Naive B cell (primary cell): ENCODE data around the gene MT1H. TPM values are rescaled to one million over a fixed set of nuclear protein-coding genes. Genes with fewer than 3 reads are reported as not detected.
"Not testable (repeated sequence)": the region's sequence is repeated elsewhere in the genome, so short reads cannot be mapped to it uniquely, and the experiment has no call there.

ENCODE experiments used
- ATAC-seq, 2 donors: fragments of 150-1000 bp; cut with Tn5 transposase; 2 replicates each; pipeline ENCODE4 v1.10.0; 2021; ENCODE audit warnings: low read depth in 2 of 2, mild to moderate bottlenecking in 2 of 2, moderate library complexity in 2 of 2
- DNase-seq: peaks from one replicate; pipeline ENCODE4 v3.0.0; 2022
- H3K27ac Mint-ChIP-seq, 6 donors: one replicate each; pipeline ENCODE4 v1.8.0; 2020 to 2022; ENCODE audit warnings: mild to moderate bottlenecking in 6 of 6, mixed read lengths in 6 of 6, moderate library complexity in 5 of 6, inconsistent platforms in 2 of 6
- H3K27me3 Mint-ChIP-seq, 3 donors: one replicate each; pipeline ENCODE4 v1.8.0; 2021 to 2022; ENCODE audit warnings: mixed read lengths in 3 of 3, mild to moderate bottlenecking in 1 of 3
- H3K36me3 Mint-ChIP-seq, 2 donors: one replicate each; pipeline ENCODE4 v1.8.0; 2020 to 2022; ENCODE audit warnings: mixed read lengths in 2 of 2, inconsistent platforms in 1 of 2, mild to moderate bottlenecking in 1 of 2
- H3K4me1 Mint-ChIP-seq, 3 donors: one replicate each; pipeline ENCODE4 v1.8.0; 2020 to 2022; ENCODE audit warnings: mixed read lengths in 3 of 3, inconsistent platforms in 1 of 3, mild to moderate bottlenecking in 1 of 3, moderate library complexity in 1 of 3
- H3K4me3 Mint-ChIP-seq, 8 donors: one replicate each; pipeline ENCODE4 v1.8.0; 2020 to 2022; ENCODE audit warnings: mild to moderate bottlenecking in 8 of 8, mixed read lengths in 8 of 8, moderate library complexity in 8 of 8, inconsistent platforms in 2 of 8
- H3K9me3 Mint-ChIP-seq, 7 donors: one replicate each; pipeline ENCODE4 v1.8.0; 2020 to 2022; ENCODE audit warnings: mixed read lengths in 7 of 7, mild to moderate bottlenecking in 5 of 7, inconsistent platforms in 2 of 7, moderate library complexity in 1 of 7
- polyA plus RNA-seq, 6 donors: library from polyadenylated mRNA; unstranded; fragments of 300-500 nt; fragmentation: Illumina TruSeq; gene quantifications; one replicate each; pipeline ENCODE4 v1.2.3, GENCODE V29; 2021; ENCODE audit warnings: low read depth in 6 of 6

MT1H gene
- polyA plus RNA-seq, 6 donors from 2014 or later, result not detected

DNA sequence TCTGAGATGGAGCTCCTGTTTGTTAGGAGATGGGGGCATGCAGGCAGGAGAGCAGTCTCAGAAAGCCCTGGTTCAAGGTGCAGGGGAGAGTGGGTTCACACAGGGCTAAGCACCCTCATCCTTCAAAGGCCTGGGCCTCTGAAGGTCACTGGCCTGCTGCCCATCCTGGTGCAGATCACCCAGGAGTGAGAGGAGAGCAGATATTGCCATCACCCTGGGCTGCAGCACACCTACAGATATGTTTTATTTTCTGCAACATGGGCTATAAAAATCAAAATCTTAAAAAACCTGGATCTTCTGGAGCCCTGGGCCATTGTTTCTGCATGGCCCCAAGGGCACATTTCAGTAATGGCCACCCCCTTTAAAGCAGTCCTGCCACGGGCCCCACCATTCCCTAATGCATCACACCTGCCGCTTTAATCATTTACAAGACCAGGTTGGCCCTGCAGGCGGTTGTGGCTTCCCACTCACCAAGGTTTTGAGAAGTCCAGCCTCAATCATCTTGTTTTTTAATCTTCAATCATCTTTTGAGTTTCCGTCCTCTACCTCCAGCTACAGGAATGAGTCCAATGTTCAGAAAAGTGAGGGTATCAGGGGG is 39.9 kb downstream of the MT1H start:
- peak overlapping the region in 1 of 6 donors; percentile 7 for H3K27ac Mint-ChIP-seq
- H3K4me1 Mint-ChIP-seq, result no peaks in the 10 kb centered on the region
- DNase-seq (no peak), ATAC-seq (no peak)
- no peaks in the 10 kb centered on the region for H3K36me3 Mint-ChIP-seq
- no peak overlapping the region for H3K4me3 Mint-ChIP-seq
- peaks cover 4 to 11% (median 7%) of the 10 kb centered on the region in 3 donors for H3K27me3 Mint-ChIP-seq
- H3K9me3 Mint-ChIP-seq, result no peaks in the 10 kb centered on the region

GRCh38 chr16:56710181-56710737 is 40.6 kb downstream of the MT1H start:
- Mint-ChIP-seq H3K27me3 (peaks cover 4 to 11% (median 7%) of the 10 kb centered on the region in 3 donors), H3K36me3 (no peaks in the 10 kb centered on the region), H3K9me3 (no peaks in the 10 kb centered on the region), H3K4me3 (no peak overlapping the region), H3K4me1 (no peaks in the 10 kb centered on the region), H3K27ac (no peak overlapping the region)
- ATAC-seq (no peak), DNase-seq (no peak)

DNA sequence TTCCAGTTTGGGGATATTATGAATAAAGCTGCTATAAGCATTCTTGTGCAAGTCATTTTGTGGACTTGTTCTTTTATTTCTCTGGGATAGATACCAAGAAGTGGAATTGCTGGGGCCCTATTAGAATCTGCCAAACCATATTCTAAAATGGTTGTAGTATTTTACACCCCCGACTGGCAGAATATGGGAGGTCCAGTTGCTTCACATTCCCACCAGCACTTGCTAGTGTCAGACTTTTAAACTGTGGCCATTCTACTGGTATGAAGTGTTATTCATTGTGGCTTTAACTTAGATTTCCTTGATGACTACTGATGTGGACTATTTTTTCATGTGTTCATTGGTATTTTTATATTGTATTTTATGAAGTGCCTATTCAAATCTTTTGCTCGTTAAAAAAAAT is 42.2 kb downstream of the MT1H start:
- DNase-seq (no peak), ATAC-seq (no peak)
- Mint-ChIP-seq H3K27ac (no peak overlapping the region), H3K4me3 (no peak overlapping the region), H3K4me1 (no peaks in the 10 kb centered on the region), H3K36me3 (no peaks in the 10 kb centered on the region), H3K9me3 (no peaks in the 10 kb centered on the region), H3K27me3 (peaks cover 4 to 11% (median 7%) of the 10 kb centered on the region in 3 donors)

DNA sequence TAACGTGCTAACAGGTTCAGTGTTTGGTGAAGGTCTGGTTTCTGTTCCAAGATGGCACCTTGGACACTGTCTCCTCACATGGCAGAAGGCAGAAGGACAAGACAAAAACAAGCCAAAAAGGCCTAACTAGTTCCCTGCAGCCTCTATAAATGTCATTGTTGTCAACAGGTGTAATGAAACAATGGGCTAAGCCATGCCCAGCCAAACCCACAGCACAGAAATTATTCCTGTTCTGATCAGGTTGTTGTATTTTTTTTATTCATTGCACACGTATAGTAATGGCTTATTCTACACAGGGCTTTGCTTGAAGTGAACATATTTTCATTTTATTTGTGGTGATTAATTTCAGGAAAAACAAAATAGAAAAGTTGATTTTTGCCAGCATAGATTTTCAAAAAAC is 44.2 kb downstream of the MT1H start:
- Mint-ChIP-seq H3K36me3 (no peaks in the 10 kb centered on the region), H3K27ac (no peak overlapping the region), H3K27me3 (peaks cover 0 to 12% (median 7%) of the 10 kb centered on the region in 3 donors), H3K4me1 (no peaks in the 10 kb centered on the region), H3K4me3 (no peak overlapping the region), H3K9me3 (no peaks in the 10 kb centered on the region)
- DNase-seq, result no peak
- ATAC-seq, result no peak

DNA sequence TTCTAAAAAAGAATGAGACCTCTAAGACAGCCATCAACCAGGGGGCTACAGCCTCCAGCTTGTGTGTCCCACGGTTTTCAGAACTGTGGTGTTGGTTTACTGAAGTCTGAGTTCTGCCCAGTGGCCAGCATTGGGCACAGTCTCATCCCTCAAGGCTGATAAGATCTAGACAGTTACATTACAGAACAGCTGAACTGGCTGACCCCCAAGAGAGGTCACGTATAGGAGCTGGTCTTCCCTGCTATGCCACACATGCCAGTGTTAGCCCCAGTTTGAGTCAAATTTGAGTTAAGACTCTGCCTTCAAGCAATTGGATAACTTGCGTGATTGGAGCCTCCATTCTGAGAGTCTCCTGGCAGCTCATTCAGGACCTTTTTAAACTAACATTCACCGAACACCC is 45.5 kb downstream of the MT1H start:
- no peak for ATAC-seq
- Mint-ChIP-seq H3K4me1 (no peaks in the 10 kb centered on the region), H3K36me3 (no peaks in the 10 kb centered on the region), H3K27me3 (peaks cover 1 to 9% (median 7%) of the 10 kb centered on the region in 3 donors), H3K4me3 (peak overlapping the region in 1 of 8 donors; percentile 22), H3K27ac (no peak overlapping the region), H3K9me3 (no peaks in the 10 kb centered on the region)
- DNase-seq, result no peak

DNA sequence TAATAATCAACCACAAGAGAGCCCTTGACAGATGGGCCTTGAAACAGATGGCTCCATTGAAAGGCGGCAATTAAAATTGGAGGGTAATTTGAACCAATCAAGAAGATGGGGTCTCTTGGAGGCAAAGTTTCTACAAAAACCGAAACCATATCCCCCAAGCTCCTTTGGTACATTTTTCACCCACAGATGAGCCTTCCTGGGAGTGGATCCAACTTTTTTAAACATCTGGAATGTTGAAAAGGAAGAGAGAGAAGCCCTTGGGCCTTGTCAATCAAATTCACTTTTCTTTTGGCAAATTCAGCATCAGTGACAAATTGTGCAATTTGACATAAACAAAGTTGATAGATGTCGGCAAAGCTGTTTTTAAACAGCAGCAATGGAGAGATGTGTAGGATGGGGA is 47.1 kb downstream of the MT1H start:
- ATAC-seq (no peak), DNase-seq (no peak)
- H3K27me3 Mint-ChIP-seq, result peaks cover 9 to 13% (median 11%) of the 10 kb centered on the region in 3 donors
- H3K36me3 Mint-ChIP-seq, result no peaks in the 10 kb centered on the region
- H3K9me3 Mint-ChIP-seq, result no peaks in the 10 kb centered on the region
- no peaks in the 10 kb centered on the region for H3K4me1 Mint-ChIP-seq
- H3K4me3 Mint-ChIP-seq, result no peak overlapping the region
- no peak overlapping the region for H3K27ac Mint-ChIP-seq

- H3K4me1 Mint-ChIP-seq, result not testable (repeated sequence)
- peaks cover 9 to 20% (median 19%) of the 10 kb centered on the region in 3 donors for H3K27me3 Mint-ChIP-seq
Measured at GRCh38 chr16:56717532-56717931, 47.9 kb downstream of the MT1H start.

More at GRCh38 chr16:56717532-56717931, 47.9 kb downstream of the MT1H start:
- not testable (repeated sequence) for H3K4me3 Mint-ChIP-seq, H3K36me3 Mint-ChIP-seq, DNase-seq, H3K9me3 Mint-ChIP-seq, H3K27ac Mint-ChIP-seq, ATAC-seq

Other genes starting within 250 kb of the MT1H start
- 100 to 1,000 TPM in 3 of 6 donors, 10 to 100 TPM in 3; 54.4 to 290 (median 98.6) TPM for gene AMFR, start 244.3 kb upstream of the MT1H start, polyA plus RNA-seq
- 10 to 100 TPM; 61.6 to 83.9 (median 71.4) TPM for gene NUDT21, start 218.5 kb upstream of the MT1H start, polyA plus RNA-seq
- gene OGFOD1, start 218.3 kb upstream of the MT1H start, polyA plus RNA-seq, result 10 to 100 TPM; 48.7 to 84.1 (median 69.7) TPM
- gene BBS2, start 149.8 kb upstream of the MT1H start, polyA plus RNA-seq, result 10 to 100 TPM in 5 of 6 donors, 1 to 10 TPM in 1; 9.8 to 28.8 (median 17.7) TPM
- gene MT4, start 104.7 kb upstream of the MT1H start, polyA plus RNA-seq, result not detected
- not detected for gene MT3, start 80.3 kb upstream of the MT1H start, polyA plus RNA-seq
- gene MT2A, start 61.2 kb upstream of the MT1H start, polyA plus RNA-seq, result 10 to 100 TPM in 5 of 6 donors, 1 to 10 TPM in 1; 8.6 to 18.6 (median 11.2) TPM
- gene MT1E, start 44.0 kb upstream of the MT1H start, polyA plus RNA-seq, result not detected
- not detected for gene MT1M, start 37.2 kb upstream of the MT1H start, polyA plus RNA-seq
- not detected for gene MT1A, start 31.1 kb upstream of the MT1H start, polyA plus RNA-seq
- gene MT1B, start 17.9 kb upstream of the MT1H start, polyA plus RNA-seq, result not detected
- gene MT1F, start 11.9 kb upstream of the MT1H start, polyA plus RNA-seq, result 10 to 100 TPM in 1 of 6 donors, 1 to 10 TPM in 5; 4.0 to 10.3 (median 4.6) TPM
- not detected for gene MT1G, start 1.7 kb upstream of the MT1H start, polyA plus RNA-seq
- gene MT1X, start 12.7 kb downstream of the MT1H start, polyA plus RNA-seq, result 1 to 10 TPM in 5 of 6 donors, not detected in 1; 2.4 to 8.9 (median 8.0) TPM
- 10 to 100 TPM; 54.7 to 72.7 (median 66.8) TPM for gene NUP93, start 60.3 kb downstream of the MT1H start, polyA plus RNA-seq
- under 1 TPM in 3 of 6 donors, not detected in 3; 0.10 to 0.57 (median 0.26) TPM for gene SLC12A3, start 195.4 kb downstream of the MT1H start, polyA plus RNA-seq